DOHH2 (cell line): ENCODE measurements around the gene SLC49A3.

ENCODE experiments used
- EZH2phosphoT487 ChIP-seq: fragments of 200-600 bp; sonication (generic); IDR thresholded peaks from 2 replicates; pipeline ENCODE4 v1.6.1; 2017; ENCODE audit warnings: borderline replicate concordance, mild to moderate bottlenecking, antibody characterized with exemption, low read length, moderate library complexity, mixed read lengths
- TF ChIP-seq, protein P1 (sequence below): fragments of 200-600 bp; sonication (generic); IDR thresholded peaks from one replicate; pipeline ENCODE4 v1.5.1; 2014; ENCODE audit warnings: antibody characterized with exemption, mild to moderate bottlenecking, low read depth, low read length; ENCODE audit not compliant: poor library complexity, severe bottlenecking

- TF ChIP-seq, protein P1, sequence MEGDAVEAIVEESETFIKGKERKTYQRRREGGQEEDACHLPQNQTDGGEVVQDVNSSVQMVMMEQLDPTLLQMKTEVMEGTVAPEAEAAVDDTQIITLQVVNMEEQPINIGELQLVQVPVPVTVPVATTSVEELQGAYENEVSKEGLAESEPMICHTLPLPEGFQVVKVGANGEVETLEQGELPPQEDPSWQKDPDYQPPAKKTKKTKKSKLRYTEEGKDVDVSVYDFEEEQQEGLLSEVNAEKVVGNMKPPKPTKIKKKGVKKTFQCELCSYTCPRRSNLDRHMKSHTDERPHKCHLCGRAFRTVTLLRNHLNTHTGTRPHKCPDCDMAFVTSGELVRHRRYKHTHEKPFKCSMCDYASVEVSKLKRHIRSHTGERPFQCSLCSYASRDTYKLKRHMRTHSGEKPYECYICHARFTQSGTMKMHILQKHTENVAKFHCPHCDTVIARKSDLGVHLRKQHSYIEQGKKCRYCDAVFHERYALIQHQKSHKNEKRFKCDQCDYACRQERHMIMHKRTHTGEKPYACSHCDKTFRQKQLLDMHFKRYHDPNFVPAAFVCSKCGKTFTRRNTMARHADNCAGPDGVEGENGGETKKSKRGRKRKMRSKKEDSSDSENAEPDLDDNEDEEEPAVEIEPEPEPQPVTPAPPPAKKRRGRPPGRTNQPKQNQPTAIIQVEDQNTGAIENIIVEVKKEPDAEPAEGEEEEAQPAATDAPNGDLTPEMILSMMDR = no peak
- no peak for TF ChIP-seq EZH2phosphoT487
Observed at GRCh38 chr4:721261-722168, 32.6 kb upstream of the SLC49A3 start.
